Ishikawa (cell line): Measurements from ENCODE around the gene LYSMD3.
A peak's percentile ranks its signal among the peaks of the same experiment; 100 is the strongest.

ENCODE experiments used
- CEBPB ChIP-seq: IDR thresholded peaks from 2 replicates; pipeline ENCODE4 v1.6.1; 2012
- CREB1 ChIP-seq: IDR thresholded peaks from 2 replicates; pipeline ENCODE4 v1.6.1; 2012; ENCODE audit warnings: low read depth
- EGR1 ChIP-seq: IDR thresholded peaks from 2 replicates; pipeline ENCODE4 v1.6.1; 2012
- EP300 ChIP-seq: IDR thresholded peaks from 2 replicates; pipeline ENCODE4 v1.6.1; 2012; ENCODE audit warnings: borderline replicate concordance
- FOXM1 ChIP-seq: IDR thresholded peaks from 2 replicates; pipeline ENCODE4 v1.6.1; 2012; ENCODE audit warnings: low read depth, borderline replicate concordance
- NFIC ChIP-seq: IDR thresholded peaks from 2 replicates; pipeline ENCODE4 v1.6.1; 2012
- RAD21 ChIP-seq: IDR thresholded peaks from 2 replicates; pipeline ENCODE4 v1.6.1; 2012; ENCODE audit warnings: low read depth
- TAF1 ChIP-seq: IDR thresholded peaks from 2 replicates; pipeline ENCODE4 v1.6.1; 2012; ENCODE audit warnings: low read depth, mild to moderate bottlenecking
- TCF12 ChIP-seq: IDR thresholded peaks from 2 replicates; pipeline ENCODE4 v1.6.1; 2012; ENCODE audit warnings: low read depth
- TEAD4 ChIP-seq: IDR thresholded peaks from 2 replicates; pipeline ENCODE4 v1.6.1; 2012
- YY1 ChIP-seq: IDR thresholded peaks from 2 replicates; pipeline ENCODE4 v1.6.1; 2012; ENCODE audit warnings: low read depth
- ZBTB7A ChIP-seq: IDR thresholded peaks from 2 replicates; pipeline ENCODE4 v1.6.1; 2012; ENCODE audit warnings: low read depth
- TF ChIP-seq, protein P1 (sequence below): IDR thresholded peaks from 2 replicates; pipeline ENCODE4 v1.6.1; 2012; ENCODE audit warnings: low read depth, mild to moderate bottlenecking
- TF ChIP-seq, protein P2 (sequence below): IDR thresholded peaks from 2 replicates; pipeline ENCODE4 v1.6.1; 2012
- TF ChIP-seq, protein P3 (sequence below): IDR thresholded peaks from 2 replicates; pipeline ENCODE4 v1.6.1; 2012

LYSMD3 gene

DNA sequence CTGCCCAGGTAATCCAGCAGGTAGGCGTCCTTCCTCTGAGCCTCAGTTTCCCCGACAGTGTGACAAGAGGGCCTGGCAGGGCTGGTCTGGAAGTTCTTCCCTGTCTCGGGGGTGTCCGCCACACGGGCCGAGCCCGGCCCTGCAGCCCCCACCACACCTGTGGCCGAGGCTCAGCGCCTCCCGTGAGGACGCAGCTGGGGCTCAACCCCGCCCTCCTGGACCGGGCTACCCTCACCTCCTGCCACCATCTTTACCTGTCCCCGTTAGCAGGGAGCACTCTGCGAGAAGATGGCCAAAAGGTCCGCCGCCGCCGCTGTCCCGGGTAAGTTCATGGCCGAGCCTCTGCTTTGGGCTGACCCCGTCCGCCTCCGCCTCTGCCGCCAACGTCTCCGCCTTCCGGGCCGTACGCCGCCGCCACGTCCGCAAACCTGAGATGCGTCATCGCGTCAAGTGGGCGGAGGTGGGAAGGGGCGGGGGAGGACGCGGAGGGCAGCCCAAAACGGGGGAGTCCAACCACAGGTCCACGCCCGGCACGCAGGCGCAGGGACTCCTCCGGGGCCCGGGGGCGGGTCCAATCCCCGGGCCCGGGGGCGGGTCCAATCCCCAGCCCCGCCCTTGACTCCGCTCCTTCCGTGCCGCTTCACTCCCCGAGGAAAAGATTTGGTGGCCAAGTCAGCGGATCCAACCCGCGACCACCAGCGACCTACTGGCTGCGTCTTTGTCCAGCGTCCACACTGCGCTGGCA is at the start of gene LYSMD3:
Gene LYSMD3 (minus strand): TSS at position 391 of the 745 bp plus-strand sequence. CDS start 4,295 bp downstream, outside the sequence.
- TF ChIP-seq EP300 (no peak), ZBTB7A (0 out of 2 replicates have a peak, but pooled peaks have one; percentile 24), TAF1 (peak; percentile 77), EGR1 (peak; percentile 93), CEBPB (no peak), RAD21 (no peak), FOXM1 (no peak), TEAD4 (no peak), YY1 (peak; percentile 83), TCF12 (peak; percentile 26; the same call in 1 of the 2 replicates), CREB1 (peak; percentile 80), NFIC (peak; percentile 18; the same call in 1 of the 2 replicates)
- TF ChIP-seq, protein P1, sequence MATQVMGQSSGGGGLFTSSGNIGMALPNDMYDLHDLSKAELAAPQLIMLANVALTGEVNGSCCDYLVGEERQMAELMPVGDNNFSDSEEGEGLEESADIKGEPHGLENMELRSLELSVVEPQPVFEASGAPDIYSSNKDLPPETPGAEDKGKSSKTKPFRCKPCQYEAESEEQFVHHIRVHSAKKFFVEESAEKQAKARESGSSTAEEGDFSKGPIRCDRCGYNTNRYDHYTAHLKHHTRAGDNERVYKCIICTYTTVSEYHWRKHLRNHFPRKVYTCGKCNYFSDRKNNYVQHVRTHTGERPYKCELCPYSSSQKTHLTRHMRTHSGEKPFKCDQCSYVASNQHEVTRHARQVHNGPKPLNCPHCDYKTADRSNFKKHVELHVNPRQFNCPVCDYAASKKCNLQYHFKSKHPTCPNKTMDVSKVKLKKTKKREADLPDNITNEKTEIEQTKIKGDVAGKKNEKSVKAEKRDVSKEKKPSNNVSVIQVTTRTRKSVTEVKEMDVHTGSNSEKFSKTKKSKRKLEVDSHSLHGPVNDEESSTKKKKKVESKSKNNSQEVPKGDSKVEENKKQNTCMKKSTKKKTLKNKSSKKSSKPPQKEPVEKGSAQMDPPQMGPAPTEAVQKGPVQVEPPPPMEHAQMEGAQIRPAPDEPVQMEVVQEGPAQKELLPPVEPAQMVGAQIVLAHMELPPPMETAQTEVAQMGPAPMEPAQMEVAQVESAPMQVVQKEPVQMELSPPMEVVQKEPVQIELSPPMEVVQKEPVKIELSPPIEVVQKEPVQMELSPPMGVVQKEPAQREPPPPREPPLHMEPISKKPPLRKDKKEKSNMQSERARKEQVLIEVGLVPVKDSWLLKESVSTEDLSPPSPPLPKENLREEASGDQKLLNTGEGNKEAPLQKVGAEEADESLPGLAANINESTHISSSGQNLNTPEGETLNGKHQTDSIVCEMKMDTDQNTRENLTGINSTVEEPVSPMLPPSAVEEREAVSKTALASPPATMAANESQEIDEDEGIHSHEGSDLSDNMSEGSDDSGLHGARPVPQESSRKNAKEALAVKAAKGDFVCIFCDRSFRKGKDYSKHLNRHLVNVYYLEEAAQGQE, result no peak
- TF ChIP-seq, protein P2, sequence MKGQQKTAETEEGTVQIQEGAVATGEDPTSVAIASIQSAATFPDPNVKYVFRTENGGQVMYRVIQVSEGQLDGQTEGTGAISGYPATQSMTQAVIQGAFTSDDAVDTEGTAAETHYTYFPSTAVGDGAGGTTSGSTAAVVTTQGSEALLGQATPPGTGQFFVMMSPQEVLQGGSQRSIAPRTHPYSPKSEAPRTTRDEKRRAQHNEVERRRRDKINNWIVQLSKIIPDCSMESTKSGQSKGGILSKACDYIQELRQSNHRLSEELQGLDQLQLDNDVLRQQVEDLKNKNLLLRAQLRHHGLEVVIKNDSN, result no peak
- TF ChIP-seq, protein P3, sequence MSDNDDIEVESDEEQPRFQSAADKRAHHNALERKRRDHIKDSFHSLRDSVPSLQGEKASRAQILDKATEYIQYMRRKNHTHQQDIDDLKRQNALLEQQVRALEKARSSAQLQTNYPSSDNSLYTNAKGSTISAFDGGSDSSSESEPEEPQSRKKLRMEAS, result peak; percentile 59

DNA sequence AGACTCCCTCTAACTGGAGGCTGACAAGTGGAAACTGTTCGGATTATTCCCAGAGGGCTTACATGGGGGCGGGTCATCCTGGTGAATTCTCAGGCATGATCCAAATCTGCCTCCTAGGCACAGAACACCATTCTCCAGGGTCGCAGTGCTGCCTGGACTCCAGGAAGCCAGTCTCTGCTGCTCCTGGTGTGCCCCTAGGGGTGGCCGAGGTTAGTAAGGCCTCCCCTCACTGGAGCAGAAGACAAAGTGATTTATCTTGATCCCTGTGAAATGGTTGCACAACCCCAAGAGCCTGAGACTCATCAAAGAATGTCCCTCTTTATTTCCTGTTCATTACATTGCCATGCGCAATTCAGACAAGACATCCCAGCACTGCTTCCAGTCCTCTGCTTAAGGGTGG is 46.3 kb upstream of the LYSMD3 start:
- no peak for TF ChIP-seq EP300

DNA sequence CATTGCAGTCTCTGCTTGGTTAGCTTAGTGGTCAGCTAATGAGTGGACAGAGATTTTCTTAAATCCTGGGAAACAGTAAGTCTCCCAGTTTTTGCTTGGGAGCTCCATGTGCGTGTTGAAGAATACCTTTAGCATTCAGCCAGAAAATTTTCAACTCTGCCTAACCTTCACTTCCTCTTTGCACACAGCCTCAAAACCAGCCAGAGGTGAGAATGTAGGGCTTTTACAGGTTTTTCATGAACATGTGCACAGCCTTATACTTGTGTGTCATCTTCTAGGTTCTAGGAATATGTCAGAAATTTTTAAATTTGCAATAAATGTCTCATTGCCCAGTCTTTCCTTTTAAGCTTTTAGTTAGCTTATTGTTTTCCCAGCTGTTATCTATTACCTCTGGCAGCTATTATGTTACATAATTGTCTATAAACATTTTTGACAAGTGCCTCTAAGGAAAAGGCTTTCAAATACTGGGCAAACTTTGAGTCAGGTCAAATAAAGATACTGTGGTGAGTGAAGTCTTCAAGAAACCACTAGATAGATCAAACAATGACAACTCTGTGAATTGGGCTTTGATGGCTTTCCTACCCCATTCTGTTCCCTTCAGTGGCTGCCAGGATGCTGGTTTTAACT is 41.9 kb upstream of the LYSMD3 start:
- TF ChIP-seq, protein P3, result no peak
- TF ChIP-seq ZBTB7A (no peak), CREB1 (no peak), TAF1 (no peak), NFIC (no peak), RAD21 (no peak), EP300 (no peak), EGR1 (no peak), CEBPB (no peak), TEAD4 (no peak), YY1 (no peak), FOXM1 (no peak), TCF12 (no peak)
- TF ChIP-seq, protein P1, result no peak
- TF ChIP-seq, protein P2, result no peak

DNA sequence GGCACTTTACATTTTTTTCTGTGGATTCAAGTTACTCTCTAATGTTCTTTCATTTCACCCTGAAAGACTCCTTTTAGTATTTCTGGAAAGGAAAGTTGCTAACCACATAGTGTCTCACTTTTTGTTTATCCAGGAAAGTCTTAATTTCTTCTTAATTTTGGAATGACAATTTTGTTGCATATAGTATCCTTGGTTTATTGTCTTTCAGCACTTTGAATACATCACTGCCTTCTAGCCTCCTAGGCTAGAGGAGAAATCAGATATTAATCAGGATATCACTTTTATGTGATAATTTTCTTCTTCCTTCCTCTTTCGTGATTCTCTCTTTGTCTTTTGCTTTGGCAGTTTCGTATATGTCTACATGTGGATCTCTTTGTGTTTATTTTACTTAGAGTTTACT is 40.6 kb upstream of the LYSMD3 start:
- no peak for TF ChIP-seq CEBPB
- no peak for TF ChIP-seq YY1
- no peak for TF ChIP-seq ZBTB7A
- TF ChIP-seq CREB1, result no peak
- no peak for TF ChIP-seq FOXM1
- TF ChIP-seq, protein P2, result no peak
- no peak for TF ChIP-seq TAF1
- TF ChIP-seq EP300, result no peak
- TF ChIP-seq EGR1, result no peak
- TF ChIP-seq, protein P1, result no peak
- no peak for TF ChIP-seq TCF12
- TF ChIP-seq NFIC, result no peak
- TF ChIP-seq, protein P3, result no peak
- no peak for TF ChIP-seq RAD21
- no peak for TF ChIP-seq TEAD4
